ENCODE measurements around the gene CCT2. TPM values are rescaled to one million over a fixed set of nuclear protein-coding genes. Genes with fewer than 3 reads are reported as not detected.

Gene CCT2
- polyA plus RNA-seq, 1 donor from 2014 or later = 458 TPM

DNA sequence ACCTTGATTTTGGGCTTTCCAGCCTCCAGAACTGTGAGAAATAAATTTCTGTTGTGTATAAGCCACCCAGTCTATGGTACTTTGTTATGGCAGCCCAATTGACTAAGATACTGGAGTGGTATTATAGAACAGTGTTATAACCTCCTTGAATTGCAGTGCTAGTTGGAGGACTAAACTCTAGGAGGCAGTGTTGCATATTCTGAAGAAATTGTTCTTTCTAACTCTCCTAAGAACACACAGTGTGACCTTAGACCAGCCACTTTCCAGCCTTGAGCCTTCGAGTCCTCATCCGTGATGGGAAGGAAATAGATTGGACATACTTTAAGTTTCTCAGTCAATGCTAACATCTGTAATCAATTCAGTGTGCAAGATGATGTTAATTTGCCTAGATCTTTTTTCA, 47.8 kb downstream of the CCT2 start:
- no peaks in the 10 kb centered on the region for H3K79me2 ChIP-seq (replicated peaks; ENCODE audit: insufficient read depth, low read length)
- H3K27ac ChIP-seq (ENCODE audit: low read length) = no peak overlapping the region

GRCh38 chr12:69639400-69640016, 54.2 kb downstream of the CCT2 start:
- no peak overlapping the region for H3K4me2 ChIP-seq (ENCODE audit: low read length)
- no peaks in the 10 kb centered on the region for H4K20me1 ChIP-seq (ENCODE audit: insufficient read depth)
- no peaks in the 10 kb centered on the region for H3K36me3 ChIP-seq (ENCODE audit: insufficient read depth, low read length)
- no peaks in the 10 kb centered on the region for H3K9me2 ChIP-seq (ENCODE audit: insufficient read depth, low read length)
- H3K27ac ChIP-seq (ENCODE audit: low read length) = no peak overlapping the region
- H3K9me3 ChIP-seq (ENCODE audit: low read length) = no peaks in the 10 kb centered on the region
- no peaks in the 10 kb centered on the region for H3K79me2 ChIP-seq (replicated peaks; ENCODE audit: insufficient read depth, low read length)
- no peak overlapping the region for H3K9ac ChIP-seq (ENCODE audit: low read length)
- no peak for TF ChIP-seq MXI1 (conservative IDR thresholded peaks at IDR 0.05; ENCODE audit: poor library complexity, severe bottlenecking)
- peak; percentile 44 for TF ChIP-seq SMC3 (conservative IDR thresholded peaks at IDR 0.05; ENCODE audit: poor library complexity)
- no peak for TF ChIP-seq EZH2 (IDR thresholded peaks at IDR 0.05; ENCODE audit: borderline replicate concordance, insufficient read depth, low read length, poor library complexity, severe bottlenecking)
- TF ChIP-seq, protein P1, sequence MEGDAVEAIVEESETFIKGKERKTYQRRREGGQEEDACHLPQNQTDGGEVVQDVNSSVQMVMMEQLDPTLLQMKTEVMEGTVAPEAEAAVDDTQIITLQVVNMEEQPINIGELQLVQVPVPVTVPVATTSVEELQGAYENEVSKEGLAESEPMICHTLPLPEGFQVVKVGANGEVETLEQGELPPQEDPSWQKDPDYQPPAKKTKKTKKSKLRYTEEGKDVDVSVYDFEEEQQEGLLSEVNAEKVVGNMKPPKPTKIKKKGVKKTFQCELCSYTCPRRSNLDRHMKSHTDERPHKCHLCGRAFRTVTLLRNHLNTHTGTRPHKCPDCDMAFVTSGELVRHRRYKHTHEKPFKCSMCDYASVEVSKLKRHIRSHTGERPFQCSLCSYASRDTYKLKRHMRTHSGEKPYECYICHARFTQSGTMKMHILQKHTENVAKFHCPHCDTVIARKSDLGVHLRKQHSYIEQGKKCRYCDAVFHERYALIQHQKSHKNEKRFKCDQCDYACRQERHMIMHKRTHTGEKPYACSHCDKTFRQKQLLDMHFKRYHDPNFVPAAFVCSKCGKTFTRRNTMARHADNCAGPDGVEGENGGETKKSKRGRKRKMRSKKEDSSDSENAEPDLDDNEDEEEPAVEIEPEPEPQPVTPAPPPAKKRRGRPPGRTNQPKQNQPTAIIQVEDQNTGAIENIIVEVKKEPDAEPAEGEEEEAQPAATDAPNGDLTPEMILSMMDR (IDR thresholded peaks at IDR 0.05; ENCODE audit: poor library complexity, severe bottlenecking) = peak; percentile 58
- peak; percentile 35 for TF ChIP-seq RAD21 (conservative IDR thresholded peaks at IDR 0.05)
- TF ChIP-seq POLR2AphosphoS5 (IDR thresholded peaks at IDR 0.05) = no peak
- TF ChIP-seq REST (IDR thresholded peaks at IDR 0.05; ENCODE audit: borderline replicate concordance) = no peak
- H2AFZ ChIP-seq (ENCODE audit: low read depth, low read length) = no peak overlapping the region
- no peaks in the 10 kb centered on the region for H3K27me3 ChIP-seq (ENCODE audit: insufficient read depth, low read depth, low read length)
- no peaks in the 10 kb centered on the region for H3F3A ChIP-seq (ENCODE audit: insufficient read depth, low read length, poor library complexity, severe bottlenecking)
- H3K4me3 ChIP-seq (ENCODE audit: low read length) = no peak overlapping the region

More for the DNA sequence above, 47.8 kb downstream of the CCT2 start:
- Histone ChIP-seq H3K27me3 (ENCODE audit: insufficient read depth, low read depth, low read length) (no peaks in the 10 kb centered on the region), H3K4me2 (ENCODE audit: low read length) (no peak overlapping the region), H3K36me3 (ENCODE audit: insufficient read depth, low read length) (no peaks in the 10 kb centered on the region), H4K20me1 (ENCODE audit: insufficient read depth) (no peaks in the 10 kb centered on the region), H3K9ac (ENCODE audit: low read length) (no peak overlapping the region), H3K4me3 (ENCODE audit: low read length) (no peak overlapping the region), H2AFZ (ENCODE audit: low read depth, low read length) (no peak overlapping the region), H3F3A (ENCODE audit: insufficient read depth, low read length, poor library complexity, severe bottlenecking) (no peaks in the 10 kb centered on the region), H3K9me3 (ENCODE audit: low read length) (no peaks in the 10 kb centered on the region), H3K9me2 (ENCODE audit: insufficient read depth, low read length) (no peaks in the 10 kb centered on the region)
- TF ChIP-seq, protein P1 (IDR thresholded peaks at IDR 0.05; ENCODE audit: poor library complexity, severe bottlenecking) = no peak
- TF ChIP-seq SMC3 (conservative IDR thresholded peaks at IDR 0.05; ENCODE audit: poor library complexity) = no peak
- TF ChIP-seq EP300 (conservative IDR thresholded peaks at IDR 0.05; ENCODE audit: poor library complexity, severe bottlenecking) = no peak

Measured in neural cell (in vitro differentiated cells).